GM12878 (cell line): ENCODE measurements around the gene LSP1. TPM values are rescaled to one million over a fixed set of nuclear protein-coding genes. Genes with fewer than 3 reads are reported as not detected.

ENCODE experiments used
- ATAC-seq: fragments of 200-7000 bp; cut with Tn5 transposase; 3 replicates; pipeline ENCODE4 v1.9.1; 2020; ENCODE audit warnings: mild to moderate bottlenecking, moderate library complexity
- BruUV-seq: library from RNA; stranded (reverse); fragments of 400-500 nt; replicated peaks from 2 replicates; lab custom pipeline; 2021; lab: Mats Ljungman, UMichigan
- CTCF ChIA-PET: fragments of 300-600 bp; sonication (Branson Sonifier 250); formaldehyde crosslinking; extraction: SDS; loops from one replicate; lab custom pipeline; 2021; ENCODE audit warnings: inconsistent platforms; lab: Yijun Ruan, JAX
- POLR2A ChIA-PET: fragments of 350-600 bp; formaldehyde crosslinking; extraction: SDS; loops from one replicate; lab custom pipeline; 2021; ENCODE audit warnings: inconsistent platforms; lab: Charles Lee
- RAD21 ChIA-PET: fragments of 300-600 bp; sonication (Branson Sonifier 250); formaldehyde crosslinking; loops from one replicate; lab custom pipeline; 2023; ENCODE audit warnings: antibody characterized with exemption; ENCODE audit not compliant: unreplicated experiment; lab: Charles Lee
- SMC1A ChIA-PET: fragments of 300-600 bp; sonication (Branson Sonifier 250); formaldehyde crosslinking; loops from one replicate; lab custom pipeline; 2023; ENCODE audit not compliant: unreplicated experiment, uncharacterized antibody; lab: Charles Lee
- DNase-seq: peaks from one replicate; pipeline ENCODE4 v3.0.0-alpha.2; 2011; ENCODE audit warnings: low read depth, low spot score
- FAIRE-seq: peaks from 3 replicates; lab custom pipeline; 2011; peaks lifted over from hg19 to GRCh38; lab: Jason Lieb, UNC
- H2AFZ ChIP-seq: 2 replicates; pipeline ENCODE4 v1.6.0; 2011; ENCODE audit warnings: low read depth, low read length, control low read depth; ENCODE audit not compliant: control insufficient read depth
- H3K27ac ChIP-seq: 2 replicates; pipeline ENCODE4 v1.5.1; 2011; ENCODE audit warnings: control low read depth; ENCODE audit not compliant: control insufficient read depth, insufficient read depth
- H3K27me3 ChIP-seq, 2 experiments: replicated peaks in 1 of 2; 2 replicates each; pipeline versions ENCODE4 v1.6.0 to v1.6.1; 2011; ENCODE audit warnings: low read length in 1 of 2; ENCODE audit not compliant: control insufficient read depth in 2 of 2, insufficient read depth in 2 of 2
- H3K36me3 ChIP-seq, 2 experiments: 2 replicates each; pipeline ENCODE4 v1.5.1; 2011; ENCODE audit warnings: low read length in 1 of 2; ENCODE audit not compliant: control insufficient read depth in 2 of 2, insufficient read depth in 2 of 2
- H3K4me1 ChIP-seq: 2 replicates; pipeline ENCODE4 v1.6.1; 2011; ENCODE audit warnings: mild to moderate bottlenecking, low read length, moderate library complexity, mixed read lengths; ENCODE audit not compliant: control insufficient read depth, insufficient read depth
- H3K4me2 ChIP-seq: 2 replicates; pipeline ENCODE4 v1.6.0; 2011; ENCODE audit warnings: control low read depth; ENCODE audit not compliant: control insufficient read depth, insufficient read depth
- H3K4me3 ChIP-seq: fragments of 200-600 bp; sonication (generic); 2 replicates; pipeline ENCODE4 v1.5.1; 2016
- H3K79me2 ChIP-seq: 2 replicates; pipeline ENCODE4 v1.6.0; 2011; ENCODE audit warnings: low read length; ENCODE audit not compliant: control insufficient read depth, insufficient read depth
- H3K9ac ChIP-seq: 2 replicates; pipeline ENCODE4 v1.8.0; 2011; ENCODE audit warnings: low read length, control low read depth, mixed read lengths; ENCODE audit not compliant: control insufficient read depth, insufficient read depth
- H3K9me3 ChIP-seq: replicated peaks from 3 replicates; pipeline ENCODE4 v1.5.1; 2011; ENCODE audit warnings: mild to moderate bottlenecking, low read length; ENCODE audit not compliant: control insufficient read depth, insufficient read depth
- H4K20me1 ChIP-seq: 2 replicates; pipeline ENCODE4 v1.6.0; 2011; ENCODE audit not compliant: control insufficient read depth, insufficient read depth
- ELK1 ChIP-seq: IDR thresholded peaks from 2 replicates; pipeline ENCODE4 v1.6.1; 2012; ENCODE audit warnings: low read depth, low read length, improper control_type of control experiment
- HCFC1 ChIP-seq: fragments of 150-350 bp; IDR thresholded peaks from 2 replicates; pipeline ENCODE4 v1.6.1; 2014; ENCODE audit warnings: low read length
- HDGF ChIP-seq: fragments of 450-650 bp; IDR thresholded peaks from 2 replicates; pipeline ENCODE4 v1.6.1; 2016; ENCODE audit warnings: antibody characterized with exemption
- IKZF1 ChIP-seq: fragments of 450-650 bp; conservative IDR thresholded peaks from 2 replicates; pipeline ENCODE4 v1.6.1; 2017; ENCODE audit warnings: antibody characterized with exemption, mild to moderate bottlenecking
- MXI1 ChIP-seq: fragments of 150-350 bp; IDR thresholded peaks from 2 replicates; pipeline ENCODE4 v1.6.1; 2011; ENCODE audit warnings: low read depth, mild to moderate bottlenecking, inconsistent platforms, low read length, improper control_type of control experiment
- PAX8 ChIP-seq: fragments of 450-650 bp; IDR thresholded peaks from 2 replicates; pipeline ENCODE4 v1.6.1; 2017; ENCODE audit warnings: mild to moderate bottlenecking, moderate library complexity
- RAD51 ChIP-seq: fragments of 450-650 bp; IDR thresholded peaks from 2 replicates; pipeline ENCODE4 v1.6.1; 2016; ENCODE audit warnings: moderate library complexity, mild to moderate bottlenecking, inconsistent platforms
- SMC3 ChIP-seq: IDR thresholded peaks from 2 replicates; pipeline ENCODE4 v1.6.1; 2011; ENCODE audit warnings: low read length, improper control_type of control experiment, borderline replicate concordance
- SPI1 ChIP-seq: IDR thresholded peaks from 2 replicates; pipeline ENCODE4 v1.6.1; 2011; ENCODE audit warnings: low read depth, mild to moderate bottlenecking, low read length, moderate library complexity, borderline replicate concordance; ENCODE audit not compliant: insufficient read depth
- ZNF687 ChIP-seq: fragments of 450-650 bp; IDR thresholded peaks from 2 replicates; pipeline ENCODE4 v1.6.1; 2017; ENCODE audit warnings: mild to moderate bottlenecking, moderate library complexity
- ZSCAN29 ChIP-seq: fragments of 450-650 bp; IDR thresholded peaks from 2 replicates; pipeline ENCODE4 v1.6.1; 2017; ENCODE audit warnings: mild to moderate bottlenecking, moderate library complexity
- WGBS: methylation state at CpG from one replicate; pipeline ENCODE4 v1.1.6; 2016; ENCODE audit warnings: low lambda C conversion rate; ENCODE audit not compliant: insufficient replicate concordance, insufficient coverage; ENCODE audit errors: missing lambda C conversion rate; 5-methylcytosine and 5-hydroxymethylcytosine counted together
- in situ Hi-C: fragments of 300-500 bp; cut with MboI; formaldehyde crosslinking; loops from 9 replicates; pipeline ENCODE4 v1.14.3; 2018; ENCODE audit warnings: mixed read lengths
- intact Hi-C: fragments of 100-400 bp; cut with micrococcal nuclease; formaldehyde crosslinking; loops from one replicate; pipeline ENCODE4 v1.14.2; 2022; ENCODE audit not compliant: unreplicated experiment
- polyA plus RNA-seq, 11 experiments: library from polyadenylated mRNA; depleted of rRNA in 4 of 11; unstranded in 6 of 11; stranded (reverse) in 5 of 11; fragments of >200 nt; fragmentation: Nextera tagmentation in 4 of 11; fragmentation: Illumina TruSeq in 1 of 11; extraction: Ambion mirVana in 4 of 11; extraction: Trizol in 1 of 11; gene quantifications; 1 replicate in 1 of 11; 2 replicates in 10 of 11; pipeline versions ENCODE4 v1.2.1 to v1.2.3, GENCODE V29; 2011 to 2016; ENCODE audit warnings: inconsistent platforms in 2 of 11, missing spikeins in 2 of 11, low read depth in 1 of 11
- total RNA-seq, 4 experiments: library from RNA; depleted of rRNA in 3 of 4; stranded (reverse); fragments of >200 nt in 3 of 4; fragmentation: Illumina TruSeq in 1 of 4; extraction: Trizol in 1 of 4; gene quantifications; 2 replicates each; pipeline versions ENCODE4 v1.2.1 to v1.2.3, GENCODE V29; 2013 to 2021
- TF ChIP-seq, protein P1 (sequence below): fragments of 450-650 bp; IDR thresholded peaks from 2 replicates; pipeline ENCODE4 v1.6.1; 2017; ENCODE audit warnings: mild to moderate bottlenecking
- TF ChIP-seq, protein P2 (sequence below): IDR thresholded peaks from 2 replicates; pipeline ENCODE4 v1.6.1; 2012; ENCODE audit warnings: low read depth, low read length, improper control_type of control experiment

The LSP1 gene
- total and polyA plus RNA-seq, 10 of the 15 experiments (the other 5 are each of a cell fraction or from before 2014, with no cell fraction given), result 19.2 to 488 (median 369) TPM

DNA sequence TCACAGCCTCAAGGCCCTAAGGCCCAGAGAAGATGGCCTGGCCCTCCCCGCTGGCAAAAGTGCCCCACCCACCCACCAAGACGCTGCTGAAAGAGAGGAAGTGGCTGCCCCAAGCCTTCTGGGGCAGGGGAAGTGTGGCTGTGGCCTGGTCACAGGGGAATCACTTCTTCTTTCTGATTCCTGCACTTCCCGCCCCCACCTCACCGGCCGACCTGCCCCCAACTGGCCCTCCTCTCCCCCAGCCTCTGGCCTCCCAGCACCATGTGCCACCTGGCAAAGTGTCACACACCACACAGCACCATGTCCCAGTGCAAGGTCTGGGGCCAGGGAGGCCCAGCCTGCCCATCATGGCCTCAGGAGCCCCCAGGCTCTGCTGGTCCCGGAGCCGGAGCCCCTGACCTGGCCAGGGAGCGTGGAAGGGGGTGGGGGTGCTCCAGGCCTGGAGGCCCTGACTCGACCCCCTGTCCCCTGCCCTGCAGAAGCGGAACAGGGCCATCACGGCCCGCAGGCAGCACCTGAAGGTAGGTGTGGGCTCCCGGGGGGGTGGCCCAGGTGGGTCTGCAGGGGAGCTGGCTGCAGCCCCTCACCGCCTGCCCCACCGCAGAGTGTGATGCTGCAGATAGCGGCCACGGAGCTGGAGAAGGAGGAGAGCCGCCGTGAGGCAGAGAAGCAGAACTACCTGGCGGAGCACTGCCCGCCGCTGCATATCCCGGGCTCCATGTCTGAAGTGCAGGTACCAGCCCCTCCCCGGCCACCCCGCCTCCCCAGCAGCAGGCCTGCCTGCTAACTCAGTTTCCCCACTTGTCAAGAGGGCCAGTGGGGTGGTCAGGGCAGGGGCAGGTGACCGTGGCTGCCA lies 12.7 kb upstream of the LSP1 start (continued):
- TF ChIP-seq, protein P1, sequence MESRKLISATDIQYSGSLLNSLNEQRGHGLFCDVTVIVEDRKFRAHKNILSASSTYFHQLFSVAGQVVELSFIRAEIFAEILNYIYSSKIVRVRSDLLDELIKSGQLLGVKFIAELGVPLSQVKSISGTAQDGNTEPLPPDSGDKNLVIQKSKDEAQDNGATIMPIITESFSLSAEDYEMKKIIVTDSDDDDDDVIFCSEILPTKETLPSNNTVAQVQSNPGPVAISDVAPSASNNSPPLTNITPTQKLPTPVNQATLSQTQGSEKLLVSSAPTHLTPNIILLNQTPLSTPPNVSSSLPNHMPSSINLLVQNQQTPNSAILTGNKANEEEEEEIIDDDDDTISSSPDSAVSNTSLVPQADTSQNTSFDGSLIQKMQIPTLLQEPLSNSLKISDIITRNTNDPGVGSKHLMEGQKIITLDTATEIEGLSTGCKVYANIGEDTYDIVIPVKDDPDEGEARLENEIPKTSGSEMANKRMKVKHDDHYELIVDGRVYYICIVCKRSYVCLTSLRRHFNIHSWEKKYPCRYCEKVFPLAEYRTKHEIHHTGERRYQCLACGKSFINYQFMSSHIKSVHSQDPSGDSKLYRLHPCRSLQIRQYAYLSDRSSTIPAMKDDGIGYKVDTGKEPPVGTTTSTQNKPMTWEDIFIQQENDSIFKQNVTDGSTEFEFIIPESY, result 0 out of 2 replicates have a peak, but pooled peaks have one; percentile 70
- TF ChIP-seq MXI1 (no peak), SMC3 (no peak), IKZF1 (peak; percentile 67), SPI1 (peak; percentile 96)
- TF ChIP-seq, protein P2, sequence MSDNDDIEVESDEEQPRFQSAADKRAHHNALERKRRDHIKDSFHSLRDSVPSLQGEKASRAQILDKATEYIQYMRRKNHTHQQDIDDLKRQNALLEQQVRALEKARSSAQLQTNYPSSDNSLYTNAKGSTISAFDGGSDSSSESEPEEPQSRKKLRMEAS, result no peak

GRCh38 chr11:1840780-1841480 lies 12.0 kb upstream of the LSP1 start:
- 66% methylated on average over 32 of the region's 37 CpGs for WGBS
- peaks cover 31% of the 10 kb centered on the region for H3K4me1 ChIP-seq
- no peaks in the 10 kb centered on the region for H4K20me1 ChIP-seq
- no TSS peak for BruUV-seq
- RAD21 ChIA-PET, result no interaction called here
- no peak overlapping the region for H3K27ac ChIP-seq
- intact Hi-C loops, result no loop called here
- no peaks in the 10 kb centered on the region for H3K9me3 ChIP-seq
- DNase-seq (no peak), ATAC-seq (no peak), FAIRE-seq (no peak)
- CTCF ChIA-PET, result interaction anchor here (0.9 kb wide), 1 partner anchor 8 kb away, joined by 4 read pairs; no protein-coding TSS in a partner anchor
- H3K36me3 ChIP-seq, result no peaks in the 10 kb centered on the region
- no peak overlapping the region for H3K4me2 ChIP-seq
- no peak overlapping the region for H3K9ac ChIP-seq
- H3K4me3 ChIP-seq, result no peak overlapping the region
- SMC1A ChIA-PET, result interaction anchor here (0.7 to 1.4 kb wide), 2 partner anchors 15 to 140 kb away, joined by 3 read pairs; no protein-coding TSS in a partner anchor
- H2AFZ ChIP-seq, result no peak overlapping the region
- no peaks in the 10 kb centered on the region; a peak in 1 of 4 replicates for H3K27me3 ChIP-seq
- POLR2A ChIA-PET, result interaction anchor here (0.6 kb wide), 1 partner anchor 298 kb away, joined by 6 read pairs; no protein-coding TSS in a partner anchor
- H3K79me2 ChIP-seq, result no peaks in the 10 kb centered on the region
- in situ Hi-C loops, result no loop called here
- TF ChIP-seq HDGF, result no peak
- TF ChIP-seq HCFC1, result no peak
- TF ChIP-seq ELK1, result no peak
- TF ChIP-seq ZSCAN29, result no peak
- no peak for TF ChIP-seq ZNF687
- TF ChIP-seq RAD51, result no peak
- no peak for TF ChIP-seq PAX8
